ENCODE data around the gene SEC24D.

The SEC24D gene

GRCh38 chr4:118772767-118773428 is 63.0 kb downstream of the SEC24D start:
- H3K36me3 ChIP-seq (replicated peaks), result peaks cover 22% of the 10 kb centered on the region
- H3K27me3 ChIP-seq (replicated peaks), result no peaks in the 10 kb centered on the region
- TF ChIP-seq CTCF (IDR thresholded peaks at IDR 0.05; ENCODE audit: low read depth, low read length, missing control alignments), result no peak
- peak overlapping the region; percentile 13 for H3K27ac ChIP-seq
- no peak overlapping the region for H3K4me3 ChIP-seq (ENCODE audit: low read depth, low read length)
- DNase-seq, result no peak
- in situ Hi-C loops (cut with HindIII; ENCODE audit: low pct_ligation_motif_present, low sequenced_read_pairs), result loop anchor here (25.0 kb wide), 1 partner anchor 189 kb away; no protein-coding TSS in a partner anchor

GRCh38 chr4:118772081-118772766 is 63.7 kb downstream of the SEC24D start:
- Histone ChIP-seq H3K36me3 (replicated peaks) (peaks cover 27% of the 10 kb centered on the region), H3K27ac (no peak overlapping the region), H3K4me3 (ENCODE audit: low read depth, low read length) (no peak overlapping the region), H3K27me3 (replicated peaks) (no peaks in the 10 kb centered on the region)
- in situ Hi-C loops (cut with HindIII; ENCODE audit: low pct_ligation_motif_present, low sequenced_read_pairs), result loop anchor here (25.0 kb wide), 1 partner anchor 190 kb away; no protein-coding TSS in a partner anchor
- DNase-seq, result no peak
- TF ChIP-seq CTCF (IDR thresholded peaks at IDR 0.05; ENCODE audit: low read depth, low read length, missing control alignments), result peak; percentile 33

- in situ Hi-C loops (cut with HindIII; ENCODE audit: low pct_ligation_motif_present, low sequenced_read_pairs), result loop anchor here (25.0 kb wide), 1 partner anchor 192 kb away; no protein-coding TSS in a partner anchor
- no peak overlapping the region for H3K4me3 ChIP-seq (ENCODE audit: low read depth, low read length)
- H3K27me3 ChIP-seq (replicated peaks), result no peaks in the 10 kb centered on the region
- H3K27ac ChIP-seq, result no peak overlapping the region
- no peak for DNase-seq
- peaks cover 38% of the 10 kb centered on the region for H3K36me3 ChIP-seq (replicated peaks)
- no peak for TF ChIP-seq CTCF (IDR thresholded peaks at IDR 0.05; ENCODE audit: low read depth, low read length, missing control alignments)
Measured at GRCh38 chr4:118770741-118771187, 65.2 kb downstream of the SEC24D start.

- no peak for DNase-seq
- Histone ChIP-seq H3K27me3 (replicated peaks) (no peaks in the 10 kb centered on the region), H3K4me3 (ENCODE audit: low read depth, low read length) (no peak overlapping the region), H3K36me3 (replicated peaks) (peaks cover 44% of the 10 kb centered on the region), H3K27ac (no peak overlapping the region)
- in situ Hi-C loops (cut with HindIII; ENCODE audit: low pct_ligation_motif_present, low sequenced_read_pairs), result loop anchor here (25.0 kb wide), 1 partner anchor 193 kb away; no protein-coding TSS in a partner anchor
- TF ChIP-seq CTCF (IDR thresholded peaks at IDR 0.05; ENCODE audit: low read depth, low read length, missing control alignments), result no peak
Measured at GRCh38 chr4:118769161-118769560, 66.8 kb downstream of the SEC24D start.

GRCh38 chr4:118767109-118767508 is 68.8 kb downstream of the SEC24D start:
- Histone ChIP-seq H3K27me3 (replicated peaks) (no peaks in the 10 kb centered on the region), H3K36me3 (replicated peaks) (peaks cover 55% of the 10 kb centered on the region), H3K4me3 (ENCODE audit: low read depth, low read length) (no peak overlapping the region), H3K27ac (no peak overlapping the region)
- TF ChIP-seq CTCF (IDR thresholded peaks at IDR 0.05; ENCODE audit: low read depth, low read length, missing control alignments), result no peak
- no peak for DNase-seq
- in situ Hi-C loops (cut with HindIII; ENCODE audit: low pct_ligation_motif_present, low sequenced_read_pairs), result loop anchor here (25.0 kb wide), 1 partner anchor 195 kb away; no protein-coding TSS in a partner anchor

Measured in brain microvascular endothelial cell (primary cell).